Activated CD8-positive, alpha-beta memory T cell treated with anti-CD3 and anti-CD28 coated beads, Interleukin-2, amount 10 ng/mL, durations not matched to agents 7 days and 5 days (primary cell): Measurements from ENCODE around the gene FRMD4A. TPM values are rescaled to one million over a fixed set of nuclear protein-coding genes. Genes with fewer than 3 reads are reported as not detected.
"Not testable (repeated sequence)": the region's sequence is repeated elsewhere in the genome, so short reads cannot be mapped to it uniquely, and the experiment has no call there.

ENCODE experiments used
- ATAC-seq: fragments of 150-1000 bp; cut with Tn5 transposase; one replicate; pipeline ENCODE4 v1.10.0; 2021; ENCODE audit warnings: moderate library complexity
- CTCF ChIA-PET: fragments of 350-600 bp; sonication (Branson Sonifier 250); formaldehyde crosslinking; loops from one replicate; lab custom pipeline; 2021; ENCODE audit warnings: antibody characterized with exemption; lab: Charles Lee
- DNase-seq: peaks from one replicate; pipeline ENCODE4 v3.0.0-alpha.2; 2020
- H3K27ac Mint-ChIP-seq: one replicate; pipeline ENCODE4 v1.8.0; 2021; ENCODE audit warnings: mild to moderate bottlenecking, mixed read lengths
- H3K27me3 Mint-ChIP-seq: one replicate; pipeline ENCODE4 v1.8.0; 2021; ENCODE audit warnings: mixed read lengths
- H3K36me3 Mint-ChIP-seq: one replicate; pipeline ENCODE4 v1.8.0; 2021; ENCODE audit warnings: mild to moderate bottlenecking, mixed read lengths
- H3K4me1 Mint-ChIP-seq: one replicate; pipeline ENCODE4 v1.8.0; 2021; ENCODE audit warnings: mixed read lengths
- H3K4me3 Mint-ChIP-seq: one replicate; pipeline ENCODE4 v1.8.0; 2021; ENCODE audit warnings: mild to moderate bottlenecking, moderate library complexity, mixed read lengths
- H3K9me3 Mint-ChIP-seq: one replicate; pipeline ENCODE4 v1.8.0; 2022; ENCODE audit warnings: low read depth, mixed read lengths
- total RNA-seq, 2 experiments: library from RNA; stranded (reverse); gene quantifications; one replicate each; pipeline ENCODE4 v1.2.3, GENCODE V29; 2021

Gene FRMD4A
- total RNA-seq, 2 experiments from 2014 or later: 0.09 to 1.2 TPM

DNA sequence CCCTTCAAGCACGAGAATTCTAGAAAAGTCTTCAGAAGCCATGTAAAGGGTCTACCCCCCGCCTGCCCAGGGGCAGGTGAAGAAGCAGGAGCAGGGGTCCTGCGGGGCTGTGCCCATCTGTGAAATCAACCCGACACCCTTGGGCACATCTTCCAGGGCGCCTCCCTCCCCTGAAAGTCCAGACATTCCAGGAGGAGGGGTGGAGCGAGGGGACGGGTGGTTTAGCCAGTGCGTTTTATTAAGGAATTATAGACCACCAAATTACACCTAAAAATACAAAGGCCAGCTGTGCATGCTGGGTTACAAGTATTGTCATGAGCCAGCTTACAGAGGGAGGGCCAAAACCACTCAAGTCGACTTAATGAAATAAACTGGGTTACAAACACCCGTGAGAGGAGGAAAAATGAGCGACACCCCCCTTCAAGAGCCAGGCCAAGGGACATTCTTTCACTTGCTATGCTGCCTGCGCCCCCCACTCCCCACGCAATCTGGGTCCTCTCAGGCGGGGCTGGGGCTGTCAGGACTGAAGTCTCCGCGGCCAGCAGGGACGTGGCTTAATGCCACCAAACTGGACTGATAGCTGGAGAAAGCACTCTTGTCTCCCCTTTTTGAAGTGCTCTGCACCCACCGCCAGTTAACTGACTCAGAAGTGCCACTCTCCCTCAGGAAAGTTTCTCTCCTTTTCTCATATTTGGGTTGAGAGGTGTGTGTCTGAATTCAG, 360.3 kb downstream of the FRMD4A start:
- H3K27me3 Mint-ChIP-seq: no peaks in the 10 kb centered on the region
- no peak overlapping the region for H3K27ac Mint-ChIP-seq
- no peak for DNase-seq
- H3K4me1 Mint-ChIP-seq: no peaks in the 10 kb centered on the region
- no peak overlapping the region for H3K4me3 Mint-ChIP-seq
- CTCF ChIA-PET: no interaction called here
- no peaks in the 10 kb centered on the region for H3K36me3 Mint-ChIP-seq
- H3K9me3 Mint-ChIP-seq: no peaks in the 10 kb centered on the region
- ATAC-seq: no peak

DNA sequence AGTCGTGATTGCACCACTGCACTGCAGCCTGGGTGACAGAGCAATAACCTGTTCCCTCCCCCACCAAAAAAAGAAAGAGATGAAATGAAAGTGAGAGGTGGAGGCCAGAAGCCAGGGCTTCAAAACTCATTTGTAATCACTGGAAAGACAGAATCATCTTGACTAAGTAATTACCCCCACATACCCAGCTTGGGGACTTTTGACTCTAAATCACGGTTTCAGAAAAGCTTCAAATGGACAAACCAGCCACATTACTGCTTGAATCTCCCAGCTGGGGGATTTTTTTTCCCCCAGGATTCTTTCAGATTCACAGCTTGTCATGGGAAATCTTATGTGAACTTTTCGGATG, 361.0 kb downstream of the FRMD4A start:
- CTCF ChIA-PET: no interaction called here
- Mint-ChIP-seq H3K4me1 (no peaks in the 10 kb centered on the region), H3K9me3 (no peaks in the 10 kb centered on the region), H3K4me3 (no peak overlapping the region), H3K27ac (no peak overlapping the region), H3K27me3 (no peaks in the 10 kb centered on the region), H3K36me3 (no peaks in the 10 kb centered on the region)
- DNase-seq (no peak), ATAC-seq (no peak)

DNA sequence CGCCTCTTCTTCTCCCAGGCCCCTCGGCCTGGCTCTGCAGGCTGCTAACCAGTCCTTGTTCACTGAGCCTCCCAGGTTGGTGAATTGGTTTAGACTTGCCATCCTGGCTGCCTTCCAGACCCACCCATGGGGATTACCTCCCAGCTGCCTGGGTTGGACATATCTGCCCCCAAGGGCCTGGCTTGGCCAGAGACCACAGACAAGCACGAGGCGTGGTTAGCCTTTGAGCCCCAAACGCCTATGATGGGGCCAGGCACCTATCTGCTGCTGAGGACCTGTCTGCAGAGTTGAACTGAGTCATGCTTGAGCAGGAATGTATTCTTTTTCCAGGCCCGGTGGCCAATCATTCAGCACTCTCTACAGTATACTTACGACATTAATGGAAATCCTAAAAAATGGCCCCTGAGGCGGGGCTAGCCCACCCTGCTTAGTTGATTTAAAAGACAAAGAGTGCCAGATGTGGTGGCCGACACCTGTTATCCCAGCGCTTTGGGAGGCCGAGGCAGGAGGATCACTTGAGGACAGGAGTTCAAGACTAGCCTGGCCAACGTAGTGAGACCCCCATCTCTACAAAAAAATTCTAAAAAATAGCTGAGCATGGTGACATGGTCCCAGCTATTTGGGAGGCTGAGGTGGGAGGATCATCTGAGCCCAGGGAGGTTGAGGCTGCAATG, 361.5 kb downstream of the FRMD4A start:
- Mint-ChIP-seq H3K36me3 (no peaks in the 10 kb centered on the region), H3K4me1 (no peaks in the 10 kb centered on the region), H3K27ac (no peak overlapping the region), H3K27me3 (no peaks in the 10 kb centered on the region), H3K9me3 (no peaks in the 10 kb centered on the region), H3K4me3 (no peak overlapping the region)
- CTCF ChIA-PET: no interaction called here
- ATAC-seq (no peak), DNase-seq (no peak)

DNA sequence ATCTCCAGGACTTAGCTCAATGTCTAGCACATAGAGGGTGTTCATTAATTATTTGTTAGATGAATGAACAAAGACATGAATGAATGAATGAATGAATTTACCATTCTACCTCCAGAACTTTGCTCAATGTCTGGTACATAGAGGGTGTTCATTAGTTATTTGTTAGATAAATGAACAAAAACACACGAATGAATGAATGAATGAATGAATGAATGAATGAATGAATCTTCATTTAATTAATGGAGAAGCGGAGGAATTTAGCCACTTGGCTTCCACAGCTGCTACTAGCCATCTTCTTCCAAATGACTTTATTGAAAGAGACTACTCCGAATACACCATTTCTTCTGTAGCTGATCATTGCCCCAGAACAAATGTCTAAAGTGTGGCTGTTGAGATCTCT, 368.9 kb downstream of the FRMD4A start:
- Mint-ChIP-seq H3K27ac (no peak overlapping the region), H3K27me3 (peaks cover 9% of the 10 kb centered on the region), H3K4me3 (no peak overlapping the region), H3K9me3 (no peaks in the 10 kb centered on the region), H3K4me1 (no peaks in the 10 kb centered on the region), H3K36me3 (no peaks in the 10 kb centered on the region)
- CTCF ChIA-PET: no interaction called here
- DNase-seq (no peak), ATAC-seq (no peak)

DNA sequence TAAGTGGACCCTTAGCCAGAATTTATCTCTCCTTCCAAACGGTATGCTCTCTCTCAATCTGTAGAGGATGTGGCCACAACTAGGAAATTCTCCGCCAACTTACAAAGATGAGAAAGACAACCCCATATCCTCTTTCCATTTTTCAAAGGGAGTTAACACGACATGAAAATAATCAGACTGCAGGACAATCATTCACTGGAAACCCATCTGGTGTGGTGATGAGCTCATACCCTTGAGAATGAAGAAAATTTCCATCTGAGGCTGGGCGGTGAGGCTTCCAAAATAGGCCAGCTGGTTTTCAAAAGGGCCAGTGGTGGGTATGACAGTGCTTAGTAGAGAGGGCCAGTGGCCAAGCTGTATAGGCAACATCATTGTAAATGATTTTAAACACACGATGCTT, 369.6 kb downstream of the FRMD4A start:
- peaks cover 9% of the 10 kb centered on the region for H3K27me3 Mint-ChIP-seq
- DNase-seq: no peak
- H3K4me3 Mint-ChIP-seq: no peak overlapping the region
- no peak for ATAC-seq
- no peak overlapping the region for H3K27ac Mint-ChIP-seq
- H3K36me3 Mint-ChIP-seq: no peaks in the 10 kb centered on the region
- no peaks in the 10 kb centered on the region for H3K4me1 Mint-ChIP-seq
- CTCF ChIA-PET: no interaction called here
- H3K9me3 Mint-ChIP-seq: no peaks in the 10 kb centered on the region

DNA sequence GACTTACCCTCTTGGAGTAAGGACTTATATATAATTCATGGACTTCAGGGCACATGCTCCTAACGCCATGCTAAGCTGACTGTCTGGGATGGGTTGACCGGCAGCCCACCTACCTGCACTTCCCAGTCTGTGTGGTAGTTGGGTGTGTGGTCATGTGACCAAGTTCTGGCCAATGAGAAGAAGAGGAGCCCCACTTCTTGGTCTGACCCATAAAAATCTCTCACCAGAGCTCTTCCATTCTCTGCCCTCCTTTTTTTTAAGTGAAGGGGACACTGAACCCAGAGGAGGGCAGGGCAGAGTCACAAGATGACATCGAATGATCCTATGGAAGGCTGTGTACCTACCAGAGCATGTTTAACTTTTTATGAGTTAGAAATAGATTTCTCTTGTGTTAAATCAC, 370.1 kb downstream of the FRMD4A start:
- no peak overlapping the region for H3K4me3 Mint-ChIP-seq
- no peaks in the 10 kb centered on the region for H3K36me3 Mint-ChIP-seq
- ATAC-seq: no peak
- CTCF ChIA-PET: no interaction called here
- DNase-seq: no peak
- H3K27me3 Mint-ChIP-seq: peaks cover 9% of the 10 kb centered on the region
- H3K4me1 Mint-ChIP-seq: no peaks in the 10 kb centered on the region
- no peak overlapping the region for H3K27ac Mint-ChIP-seq
- no peaks in the 10 kb centered on the region for H3K9me3 Mint-ChIP-seq

DNA sequence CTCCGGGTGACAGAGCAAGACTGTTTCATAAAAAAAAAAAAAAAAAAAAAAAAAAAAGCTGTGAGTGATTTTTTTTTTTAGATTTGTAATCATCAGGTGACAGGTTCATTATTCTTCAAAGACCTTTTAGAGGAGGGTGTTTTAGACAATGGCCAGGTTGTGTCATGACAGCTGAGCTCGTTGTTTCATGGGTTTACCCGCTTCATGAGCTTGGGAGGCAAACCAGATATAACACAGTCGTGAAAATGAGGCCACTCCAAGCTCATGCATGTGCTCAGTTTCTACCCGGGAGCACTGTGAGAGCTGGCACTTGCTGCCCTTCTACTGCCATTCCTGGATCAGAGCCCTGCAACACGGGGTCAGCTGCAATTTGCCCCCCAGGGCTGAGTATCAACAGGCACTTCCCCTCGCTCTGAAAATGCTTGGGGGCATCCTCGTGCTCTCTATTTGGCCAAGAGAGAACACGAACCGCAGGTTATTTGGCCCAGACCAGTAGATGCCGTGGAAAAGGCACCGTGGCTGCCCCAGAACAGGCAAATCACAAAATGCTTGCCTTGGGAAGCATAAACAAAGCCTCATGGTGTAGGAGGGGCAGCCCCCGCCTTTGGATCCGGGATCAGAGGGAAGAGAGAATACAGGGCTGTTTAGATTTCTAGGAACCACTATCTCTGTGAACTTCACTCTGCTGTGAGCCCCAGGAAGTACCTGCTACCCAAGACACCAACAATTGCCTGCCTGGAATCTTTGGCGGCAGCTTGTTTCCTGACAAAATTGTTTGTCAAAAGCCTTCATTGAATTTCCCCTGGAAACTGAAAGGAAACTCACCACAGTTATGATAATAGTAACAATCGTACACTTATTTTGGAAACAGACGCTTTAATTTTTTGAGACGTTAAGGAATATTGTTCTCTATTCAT, 371.0 kb downstream of the FRMD4A start:
- CTCF ChIA-PET: no interaction called here
- Mint-ChIP-seq H3K9me3 (no peaks in the 10 kb centered on the region), H3K27ac (no peak overlapping the region), H3K36me3 (no peaks in the 10 kb centered on the region), H3K27me3 (peaks cover 9% of the 10 kb centered on the region), H3K4me1 (no peaks in the 10 kb centered on the region), H3K4me3 (no peak overlapping the region)
- DNase-seq (no peak), ATAC-seq (no peak)

DNA sequence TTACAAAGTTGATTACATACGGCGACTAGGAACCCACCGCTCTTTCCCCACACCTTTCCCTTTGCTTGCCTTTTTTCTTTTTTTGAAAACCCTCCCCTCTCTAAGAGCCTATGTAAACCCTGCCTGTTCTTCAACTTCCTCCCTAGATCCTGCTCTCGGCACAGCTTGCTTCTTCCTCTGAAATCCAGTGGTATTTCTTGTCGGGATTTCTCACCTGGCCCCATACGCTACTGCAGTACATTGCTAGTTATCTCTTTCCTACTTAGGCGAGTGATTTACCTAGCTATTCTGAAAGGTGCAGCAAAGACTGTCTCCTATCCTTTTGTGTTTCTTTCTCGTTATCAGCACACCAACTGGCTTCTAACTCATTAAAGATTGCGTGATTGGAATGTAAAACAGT, 372.9 kb downstream of the FRMD4A start:
- H3K9me3 Mint-ChIP-seq: peaks cover 2% of the 10 kb centered on the region
- no peaks in the 10 kb centered on the region for H3K4me1 Mint-ChIP-seq
- no peak for ATAC-seq
- no peak overlapping the region for H3K27ac Mint-ChIP-seq
- DNase-seq: no peak
- H3K27me3 Mint-ChIP-seq: peaks cover 5% of the 10 kb centered on the region
- CTCF ChIA-PET: no interaction called here
- peaks cover 1% of the 10 kb centered on the region for H3K36me3 Mint-ChIP-seq
- H3K4me3 Mint-ChIP-seq: no peak overlapping the region

DNA sequence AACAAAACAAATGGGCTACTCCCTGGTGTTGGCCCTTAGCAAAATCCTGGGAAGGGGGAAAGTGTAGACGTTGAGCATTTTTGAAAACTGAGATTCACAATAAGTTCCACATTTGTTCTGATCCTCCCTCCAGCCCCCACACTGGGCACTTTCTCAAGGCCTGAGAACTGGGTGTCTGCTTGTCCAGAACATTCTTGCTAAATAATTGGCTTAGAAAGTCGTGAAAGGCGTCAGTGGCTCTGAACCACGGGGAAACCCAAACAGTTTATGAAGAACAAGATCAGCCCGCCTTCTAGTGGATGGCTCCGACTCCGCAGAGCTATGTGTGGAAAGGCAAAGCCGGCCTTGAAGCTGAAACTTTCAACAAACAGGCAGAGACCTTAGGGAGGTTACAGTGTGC, 373.9 kb downstream of the FRMD4A start:
- no peak overlapping the region for H3K27ac Mint-ChIP-seq
- ATAC-seq: no peak
- H3K4me3 Mint-ChIP-seq: no peak overlapping the region
- peaks cover 2% of the 10 kb centered on the region for H3K9me3 Mint-ChIP-seq
- peaks cover 1% of the 10 kb centered on the region for H3K27me3 Mint-ChIP-seq
- CTCF ChIA-PET: no interaction called here
- DNase-seq: no peak
- no peaks in the 10 kb centered on the region for H3K4me1 Mint-ChIP-seq
- H3K36me3 Mint-ChIP-seq: peaks cover 1% of the 10 kb centered on the region

DNA sequence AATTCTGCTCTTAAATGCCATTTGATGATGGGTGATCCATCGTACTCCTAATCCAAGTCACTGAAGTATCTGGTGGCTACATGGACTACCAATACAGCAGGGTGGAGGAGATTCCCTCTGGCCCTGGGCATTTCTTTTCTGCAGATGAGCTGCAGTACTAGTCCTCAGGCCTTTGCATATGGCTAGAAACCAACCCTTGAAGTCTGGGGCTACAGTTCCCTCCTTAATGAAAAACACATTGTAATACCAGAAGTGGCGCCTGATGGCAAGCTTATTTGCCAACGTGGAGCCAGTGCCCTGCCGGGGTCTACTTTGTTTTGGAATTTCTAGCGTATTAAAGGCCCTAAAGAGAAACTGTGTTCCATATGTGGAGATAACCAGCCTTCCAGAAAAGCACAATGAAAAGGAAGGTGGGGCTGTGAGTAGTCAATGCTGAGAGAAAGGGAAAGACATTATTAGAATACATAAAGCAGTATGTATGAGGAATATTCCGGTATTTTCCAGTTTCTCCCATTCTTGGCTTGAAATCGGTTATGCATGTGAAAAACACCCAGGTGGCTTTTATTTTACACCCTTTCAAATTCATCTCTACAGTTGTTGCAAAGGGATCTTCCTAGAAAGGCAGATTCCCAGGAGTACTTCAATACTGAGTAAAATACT, 375.2 kb downstream of the FRMD4A start:
- Mint-ChIP-seq H3K9me3 (peaks cover 5% of the 10 kb centered on the region), H3K36me3 (peaks cover 1% of the 10 kb centered on the region), H3K27ac (no peak overlapping the region), H3K4me3 (no peak overlapping the region), H3K27me3 (peaks cover 4% of the 10 kb centered on the region), H3K4me1 (no peaks in the 10 kb centered on the region)
- DNase-seq: no peak
- CTCF ChIA-PET: no interaction called here
- no peak for ATAC-seq

DNA sequence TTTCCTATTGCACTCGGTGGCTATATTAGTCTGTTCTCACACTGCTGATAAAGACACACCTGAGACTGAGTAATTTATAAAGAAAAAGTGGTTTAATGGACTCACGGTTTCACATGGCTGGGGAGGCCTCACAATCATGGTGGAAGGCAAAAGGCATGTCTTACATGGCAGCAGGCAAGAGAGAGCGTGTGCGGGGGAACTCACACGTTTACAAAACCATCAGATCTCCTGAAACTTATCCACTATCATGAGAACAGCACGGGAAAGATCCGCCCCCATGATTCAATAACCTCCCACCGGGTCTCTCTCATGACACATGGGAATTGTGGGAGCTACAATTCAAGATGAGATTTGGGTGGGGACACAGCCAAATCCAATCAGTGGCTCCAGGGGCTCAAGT, 376.5 kb downstream of the FRMD4A start:
- H3K4me1 Mint-ChIP-seq, H3K27me3 Mint-ChIP-seq, ATAC-seq, H3K9me3 Mint-ChIP-seq, CTCF ChIA-PET, H3K4me3 Mint-ChIP-seq, DNase-seq, H3K36me3 Mint-ChIP-seq, H3K27ac Mint-ChIP-seq: not testable (repeated sequence)

DNA sequence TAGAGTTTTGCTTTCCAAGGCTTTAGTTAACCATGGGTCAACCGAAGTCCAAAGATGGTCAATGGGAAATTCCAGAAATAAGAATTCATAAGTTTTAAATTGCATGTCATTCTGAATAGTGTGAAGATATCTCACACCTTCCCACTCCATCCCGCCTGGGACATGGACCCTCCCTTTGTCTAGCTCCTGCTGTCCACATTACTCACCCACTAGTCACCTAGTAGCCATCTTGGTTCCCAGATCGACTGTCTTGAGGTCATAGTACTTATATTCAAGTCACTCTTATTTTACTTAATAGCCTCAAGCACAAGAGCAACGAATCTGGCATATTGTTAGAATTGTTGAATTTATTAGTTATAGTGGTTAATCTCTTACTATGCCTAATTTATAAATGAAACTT, 377.4 kb downstream of the FRMD4A start:
- Mint-ChIP-seq H3K27me3 (peaks cover 4% of the 10 kb centered on the region), H3K4me3 (no peak overlapping the region), H3K27ac (no peak overlapping the region), H3K36me3 (peaks cover 1% of the 10 kb centered on the region), H3K9me3 (peaks cover 5% of the 10 kb centered on the region), H3K4me1 (no peaks in the 10 kb centered on the region)
- ATAC-seq (no peak), DNase-seq (no peak)
- CTCF ChIA-PET: no interaction called here

DNA sequence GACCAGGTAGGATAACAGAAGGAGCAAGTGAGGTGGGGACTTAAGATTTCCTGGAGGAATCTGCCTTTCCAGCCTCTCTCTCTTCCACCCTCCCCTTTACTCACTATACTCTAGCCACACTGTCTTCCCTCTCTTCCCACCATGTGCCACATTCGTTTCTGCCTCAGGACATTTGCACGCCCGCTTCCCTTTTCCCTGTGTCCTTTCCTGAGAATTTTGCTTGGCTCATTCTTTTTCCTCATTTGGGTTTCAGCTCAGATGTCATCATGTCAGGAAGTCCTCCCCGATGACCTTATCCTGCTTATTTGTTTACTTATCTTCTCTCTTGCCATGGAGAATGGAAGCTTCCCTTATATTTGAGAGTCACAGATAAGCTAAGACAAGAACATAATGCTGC, 380.2 kb downstream of the FRMD4A start:
- no peaks in the 10 kb centered on the region for H3K4me1 Mint-ChIP-seq
- no peak overlapping the region for H3K4me3 Mint-ChIP-seq
- peaks cover 1% of the 10 kb centered on the region for H3K36me3 Mint-ChIP-seq
- H3K27ac Mint-ChIP-seq: no peak overlapping the region
- peaks cover 5% of the 10 kb centered on the region for H3K9me3 Mint-ChIP-seq
- CTCF ChIA-PET: no interaction called here
- peaks cover 4% of the 10 kb centered on the region for H3K27me3 Mint-ChIP-seq
- ATAC-seq: no peak
- no peak for DNase-seq
